Measurements from ENCODE around the gene CMSS1. TPM values are rescaled to one million over a fixed set of nuclear protein-coding genes. Genes with fewer than 3 reads are reported as not detected.

The CMSS1 gene
- total and polyA plus RNA-seq, 12 donors: 16.2 to 75.6 (median 33.0) TPM

- TF ChIP-seq CTCF (IDR thresholded peaks at IDR 0.05) (no peak), POLR2A (IDR thresholded peaks at IDR 0.05) (no peak)
- intact Hi-C loops (cut with DNase I): loop anchor here in 1 of 2 donors (10.0 kb wide), 1 partner anchor 85 kb away; no protein-coding TSS in a partner anchor
- WGBS, 4 donors: 73 to 82% (median 82%) methylated on average over 3 of the region's 3 CpGs
- H3K9me3 ChIP-seq (replicated peaks in 1 of 3): no peaks in the 10 kb centered on the region
- H3K27me3 ChIP-seq: no peaks in the 10 kb centered on the region
- H3K36me3 ChIP-seq (replicated peaks in 1 of 2): no peaks in the 10 kb centered on the region
- H3K4me1 ChIP-seq (replicated peaks in 1 of 2): peaks cover 3 to 28% of the 10 kb centered on the region in 2 donors
- DNase-seq: peak in 2 of 7 donors; percentile 27 to 61
- peak overlapping the region in 2 of 5 donors; percentile 10 to 12 for H3K27ac ChIP-seq
- no peak overlapping the region for H3K4me3 ChIP-seq
These were observed 112.1 kb downstream of the CMSS1 start for GRCh38 chr3:99929745-99930139.

GRCh38 chr3:99931059-99931458, 113.4 kb downstream of the CMSS1 start:
- TF ChIP-seq POLR2A (IDR thresholded peaks at IDR 0.05) (no peak), CTCF (IDR thresholded peaks at IDR 0.05) (no peak)
- 38 to 92% (median 85%) methylated on average over 1 of the region's 1 CpG for WGBS, 4 donors
- H3K27me3 ChIP-seq: no peaks in the 10 kb centered on the region
- no peak for DNase-seq
- peaks cover 3 to 27% of the 10 kb centered on the region in 2 donors for H3K4me1 ChIP-seq (replicated peaks in 1 of 2)
- intact Hi-C loops (cut with DNase I): loop anchor here in 1 of 2 donors (10.0 kb wide), 1 partner anchor 84 kb away; no protein-coding TSS in a partner anchor
- H3K9me3 ChIP-seq (replicated peaks in 1 of 3): no peaks in the 10 kb centered on the region
- H3K36me3 ChIP-seq (replicated peaks in 1 of 2): no peaks in the 10 kb centered on the region
- H3K27ac ChIP-seq: no peak overlapping the region
- H3K4me3 ChIP-seq: no peak overlapping the region

GRCh38 chr3:99933971-99934750, 116.5 kb downstream of the CMSS1 start:
- Histone ChIP-seq H3K4me3 (no peak overlapping the region), H3K27me3 (no peaks in the 10 kb centered on the region), H3K9me3 (replicated peaks in 1 of 3) (no peaks in the 10 kb centered on the region), H3K4me1 (replicated peaks in 1 of 2) (peaks cover 7 to 30% of the 10 kb centered on the region in 2 donors), H3K27ac (no peak overlapping the region), H3K36me3 (replicated peaks in 1 of 2) (no peaks in the 10 kb centered on the region)
- WGBS, 4 donors: 90 to 98% (median 96%) methylated on average over 5 of the region's 5 CpGs
- no peak for TF ChIP-seq POLR2A (IDR thresholded peaks at IDR 0.05)
- no peak for TF ChIP-seq CTCF (IDR thresholded peaks at IDR 0.05)
- intact Hi-C loops (cut with DNase I): loop anchor here in 1 of 2 donors (10.0 kb wide), 1 partner anchor 81 kb away; no protein-coding TSS in a partner anchor
- no peak for DNase-seq

- peaks cover 7 to 22% of the 10 kb centered on the region in 2 donors for H3K4me1 ChIP-seq (replicated peaks in 1 of 2)
- intact Hi-C loops (cut with DNase I): loop anchor here in 1 of 2 donors (10.0 kb wide), 1 partner anchor 80 kb away; no protein-coding TSS in a partner anchor
These were observed 117.5 kb downstream of the CMSS1 start for GRCh38 chr3:99934975-99935797.

More at GRCh38 chr3:99934975-99935797, 117.5 kb downstream of the CMSS1 start:
- WGBS, 4 donors: 59 to 68% (median 62%) methylated on average over 4 of the region's 4 CpGs
- no peak for DNase-seq
- Histone ChIP-seq H3K9me3 (replicated peaks in 1 of 3) (no peaks in the 10 kb centered on the region), H3K36me3 (replicated peaks in 1 of 2) (no peaks in the 10 kb centered on the region), H3K4me3 (no peak overlapping the region), H3K27me3 (no peaks in the 10 kb centered on the region), H3K27ac (no peak overlapping the region)
- TF ChIP-seq POLR2A (IDR thresholded peaks at IDR 0.05) (no peak), CTCF (IDR thresholded peaks at IDR 0.05) (no peak)

Measured in adrenal gland (tissue), 12 donors.